Measurements from ENCODE around the gene CISD2.

DNA sequence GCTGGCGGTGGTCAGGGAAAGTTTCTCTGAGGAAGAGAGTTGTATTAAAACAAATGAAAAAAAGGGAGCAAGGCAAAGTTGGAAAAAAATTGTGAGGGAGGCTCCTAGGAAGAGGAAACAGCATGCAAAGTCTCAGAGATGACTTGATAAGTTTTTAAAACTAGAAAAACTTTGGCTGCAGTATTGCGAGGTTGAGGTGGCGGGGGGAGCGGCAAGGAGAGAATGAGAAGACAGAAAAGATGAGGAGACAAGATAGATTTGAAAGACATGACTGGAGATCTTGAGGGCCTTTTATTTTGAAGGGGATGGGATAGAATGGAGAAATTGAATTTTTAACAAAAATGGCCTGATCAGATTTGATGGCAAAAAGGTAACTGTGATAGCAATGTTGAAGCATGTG lies 36.7 kb upstream of the CISD2 start:
- TF ChIP-seq ZFP30 (CRISPR knock-in tag; IDR thresholded peaks at IDR 0.05) (no peak), ISL1 (CRISPR knock-in tag; IDR thresholded peaks at IDR 0.05) (no peak), ZFP3 (CRISPR knock-in tag; IDR thresholded peaks at IDR 0.05) (no peak), TOX (CRISPR knock-in tag; IDR thresholded peaks at IDR 0.05; ENCODE audit: borderline replicate concordance) (no peak), ZNF565 (CRISPR knock-in tag; conservative IDR thresholded peaks at IDR 0.05; ENCODE audit: low read depth) (no peak), GLIS3 (CRISPR knock-in tag; IDR thresholded peaks at IDR 0.05) (no peak)
- TF ChIP-seq, protein P1, sequence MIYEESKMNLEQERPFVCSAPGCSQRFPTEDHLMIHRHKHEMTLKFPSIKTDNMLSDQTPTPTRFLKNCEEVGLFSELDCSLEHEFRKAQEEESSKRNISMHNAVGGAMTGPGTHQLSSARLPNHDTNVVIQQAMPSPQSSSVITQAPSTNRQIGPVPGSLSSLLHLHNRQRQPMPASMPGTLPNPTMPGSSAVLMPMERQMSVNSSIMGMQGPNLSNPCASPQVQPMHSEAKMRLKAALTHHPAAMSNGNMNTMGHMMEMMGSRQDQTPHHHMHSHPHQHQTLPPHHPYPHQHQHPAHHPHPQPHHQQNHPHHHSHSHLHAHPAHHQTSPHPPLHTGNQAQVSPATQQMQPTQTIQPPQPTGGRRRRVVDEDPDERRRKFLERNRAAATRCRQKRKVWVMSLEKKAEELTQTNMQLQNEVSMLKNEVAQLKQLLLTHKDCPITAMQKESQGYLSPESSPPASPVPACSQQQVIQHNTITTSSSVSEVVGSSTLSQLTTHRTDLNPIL (CRISPR knock-in tag; IDR thresholded peaks at IDR 0.05; ENCODE audit: low read depth): no peak

All from SK-N-SH treated with all-trans-retinoic acid at 6 μM for 48 hours (cell line).